T-helper 2 cell treated with Interferon-gamma antibody and Interleukin-4, amounts not matched to agents 5 μg/mL and 100 μg/mL, for 36 hours (primary cell): ENCODE results near the gene DNASE1L2.

ENCODE experiments used
- DNase-seq: peaks from one replicate; pipeline ENCODE4 v3.0.0; 2021; ENCODE audit warnings: low spot score
- H3K27ac Mint-ChIP-seq: one replicate; pipeline ENCODE4 v1.8.0; 2021; ENCODE audit warnings: mild to moderate bottlenecking, mixed read lengths
- H3K27me3 Mint-ChIP-seq: one replicate; pipeline ENCODE4 v1.8.0; 2021; ENCODE audit warnings: low read depth, mixed read lengths
- H3K36me3 Mint-ChIP-seq: one replicate; pipeline ENCODE4 v1.8.0; 2021; ENCODE audit warnings: low read depth, mixed read lengths
- H3K4me1 Mint-ChIP-seq: one replicate; pipeline ENCODE4 v1.8.0; 2021; ENCODE audit warnings: low read depth, mixed read lengths
- H3K4me3 Mint-ChIP-seq: one replicate; pipeline ENCODE4 v1.8.0; 2022; ENCODE audit warnings: mild to moderate bottlenecking, moderate library complexity, mixed read lengths
- H3K9me3 Mint-ChIP-seq: one replicate; pipeline ENCODE4 v1.8.0; 2021; ENCODE audit warnings: mixed read lengths

DNASE1L2 gene

DNA sequence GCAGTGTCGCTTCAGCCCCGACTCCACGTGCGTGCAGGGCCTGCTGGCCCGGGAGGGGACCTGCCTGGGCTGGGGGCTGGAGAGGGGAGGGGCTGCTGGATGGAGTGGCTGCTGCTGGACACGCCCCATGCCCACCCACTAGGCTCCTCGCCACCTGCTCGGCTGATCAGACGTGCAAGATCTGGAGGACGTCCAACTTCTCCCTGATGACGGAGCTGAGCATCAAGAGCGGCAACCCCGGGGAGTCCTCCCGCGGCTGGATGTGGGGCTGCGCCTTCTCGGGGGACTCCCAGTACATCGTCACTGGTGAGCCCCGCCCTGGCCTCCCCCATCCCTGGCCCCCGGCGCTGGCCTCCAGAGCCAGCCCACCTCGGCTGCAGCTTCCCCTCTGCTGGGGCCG, 27.9 kb upstream of the DNASE1L2 start:
- Mint-ChIP-seq H3K36me3 (peaks cover 17% of the 10 kb centered on the region), H3K4me1 (peaks cover 16% of the 10 kb centered on the region), H3K27ac (no peak overlapping the region), H3K4me3 (no peak overlapping the region), H3K9me3 (no peaks in the 10 kb centered on the region), H3K27me3 (no peaks in the 10 kb centered on the region)
- DNase-seq = no peak

DNA sequence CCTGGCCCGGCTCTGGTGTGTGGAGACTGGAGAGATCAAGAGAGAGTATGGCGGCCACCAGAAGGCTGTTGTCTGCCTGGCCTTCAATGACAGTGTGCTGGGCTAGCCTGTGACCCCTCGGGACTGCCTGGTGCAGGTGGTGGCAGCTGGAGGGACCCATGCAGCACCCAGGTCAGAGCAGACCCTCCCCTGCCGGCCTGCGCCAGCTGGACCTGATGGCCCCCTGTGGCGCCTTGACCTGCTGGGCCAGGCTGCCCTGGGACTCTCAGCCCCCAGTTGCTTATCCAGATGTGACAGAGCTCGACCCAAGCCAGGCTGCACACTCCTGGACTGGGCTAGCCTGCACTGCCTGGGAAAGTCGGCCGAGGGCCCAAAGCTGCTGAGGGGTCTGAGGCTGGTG, 27.5 kb upstream of the DNASE1L2 start:
- no peak for DNase-seq
- Mint-ChIP-seq H3K27ac (no peak overlapping the region), H3K9me3 (no peaks in the 10 kb centered on the region), H3K27me3 (no peaks in the 10 kb centered on the region), H3K36me3 (peaks cover 20% of the 10 kb centered on the region), H3K4me1 (peaks cover 19% of the 10 kb centered on the region), H3K4me3 (no peak overlapping the region)

DNA sequence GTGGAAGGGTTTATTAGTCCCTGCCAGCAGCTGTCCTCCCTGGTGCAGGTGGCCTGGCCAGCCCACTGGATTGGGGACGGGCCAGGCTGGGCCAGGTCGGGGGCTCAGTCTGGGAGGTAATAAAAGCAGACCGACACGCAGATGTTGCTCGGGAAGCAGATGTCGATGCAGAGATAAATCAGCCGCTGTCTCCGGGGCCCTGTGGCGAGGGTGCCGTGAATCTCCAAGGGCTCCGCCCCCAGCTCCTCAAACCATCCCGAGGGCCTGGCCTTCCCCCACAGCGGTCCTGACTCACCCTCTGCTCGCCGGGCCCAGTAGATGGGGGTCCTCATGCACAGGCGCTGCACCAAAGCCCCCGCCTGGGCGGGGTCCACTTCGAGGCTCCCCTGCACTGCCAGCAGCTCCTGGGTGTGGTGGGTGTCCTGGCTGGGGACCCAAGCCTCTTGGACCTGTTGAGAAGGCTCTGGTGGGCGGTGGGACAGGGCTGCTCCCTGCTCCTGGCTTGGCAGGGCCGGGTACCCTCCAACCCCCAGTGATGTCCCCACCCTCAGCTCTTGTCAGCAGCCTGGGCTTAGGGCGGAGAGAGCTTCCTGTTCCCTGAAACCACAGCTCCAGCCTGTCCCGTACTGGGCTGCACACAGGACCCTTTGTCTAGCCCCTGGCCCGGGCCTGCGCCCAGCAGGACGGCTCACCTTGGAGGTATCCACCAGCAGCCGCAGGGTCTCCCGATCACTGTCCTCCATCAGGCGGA, 26.8 kb upstream of the DNASE1L2 start:
- Mint-ChIP-seq H3K36me3 (peaks cover 20% of the 10 kb centered on the region), H3K9me3 (no peaks in the 10 kb centered on the region), H3K4me3 (no peak overlapping the region), H3K27ac (no peak overlapping the region), H3K4me1 (peaks cover 18% of the 10 kb centered on the region), H3K27me3 (no peaks in the 10 kb centered on the region)
- DNase-seq = no peak

DNA sequence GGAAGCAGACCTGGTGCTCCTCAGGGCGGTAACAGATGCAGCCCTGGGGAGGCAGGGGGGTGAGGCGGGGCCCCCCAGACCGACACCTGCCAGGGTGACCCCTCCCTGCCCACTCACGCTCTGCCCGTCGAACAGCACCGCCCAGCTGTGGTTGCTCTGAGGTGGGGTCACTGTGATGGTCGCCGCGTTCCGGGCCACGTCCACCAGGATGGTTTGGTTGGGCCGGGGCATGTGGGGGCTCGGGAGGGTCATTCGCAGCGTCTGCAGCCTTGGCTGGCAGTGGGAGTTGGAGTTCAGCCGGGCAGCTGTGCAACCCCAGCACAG, 26.3 kb upstream of the DNASE1L2 start:
- H3K4me3 Mint-ChIP-seq = no peak overlapping the region
- H3K27me3 Mint-ChIP-seq = no peaks in the 10 kb centered on the region
- H3K9me3 Mint-ChIP-seq = no peaks in the 10 kb centered on the region
- H3K36me3 Mint-ChIP-seq = peaks cover 20% of the 10 kb centered on the region
- no peak for DNase-seq
- no peak overlapping the region for H3K27ac Mint-ChIP-seq
- peaks cover 14% of the 10 kb centered on the region for H3K4me1 Mint-ChIP-seq

DNA sequence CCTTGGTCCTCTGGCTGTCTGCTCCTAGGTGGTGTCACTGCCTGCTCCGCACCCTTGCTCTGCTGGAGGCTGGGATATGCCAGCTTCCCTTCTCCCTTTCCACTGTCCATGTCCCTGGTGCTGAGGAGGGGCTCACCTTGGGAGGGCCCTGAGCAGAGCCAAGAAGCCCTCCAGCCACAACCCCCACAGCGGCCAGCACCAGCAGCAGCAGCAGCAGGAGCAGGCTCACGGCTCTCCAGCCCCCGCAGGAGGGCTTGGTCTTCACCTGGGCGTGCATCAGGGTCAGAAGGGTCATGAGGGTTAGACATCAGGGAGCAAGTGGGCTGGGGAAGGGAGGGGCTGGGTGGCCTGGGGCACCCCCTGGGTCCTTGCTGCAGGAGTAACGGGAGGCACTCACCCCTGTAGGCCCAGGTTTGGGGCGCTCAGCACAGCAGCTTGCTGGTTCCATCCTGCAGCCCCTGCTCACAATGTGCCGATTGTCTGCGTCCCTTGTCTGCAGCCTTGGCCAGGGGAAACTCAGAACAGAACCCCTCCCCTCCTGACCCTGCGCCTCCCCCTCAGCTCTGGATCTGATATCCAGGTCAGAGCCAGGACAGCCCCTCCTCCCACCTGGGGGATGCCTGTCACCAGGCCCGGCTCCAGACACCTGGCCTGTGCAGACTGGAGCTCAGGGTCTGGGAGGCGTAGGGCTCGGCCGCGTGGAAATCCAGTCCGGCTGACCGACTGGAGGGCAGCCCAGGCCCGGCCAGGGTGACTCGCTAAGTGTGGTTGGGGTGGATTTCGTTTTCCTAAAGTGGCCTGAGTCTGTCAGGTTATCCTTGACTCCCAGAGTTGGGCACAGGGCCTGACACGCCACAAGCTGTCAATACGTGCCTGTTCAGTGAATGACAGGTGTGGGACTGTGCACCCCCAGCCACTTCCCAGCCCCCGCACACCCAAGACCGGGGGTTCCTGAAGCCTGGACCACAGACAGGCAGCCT, 25.6 kb upstream of the DNASE1L2 start, which contains the start of gene BRICD5:
TSS of gene BRICD5 (minus strand) at position 478 of the 980 bp plus-strand sequence. CDS start at position 448, 30 bp downstream.
- Mint-ChIP-seq H3K9me3 (no peaks in the 10 kb centered on the region), H3K4me3 (no peak within 1 kb of the TSS), H3K4me1 (peaks cover 15% of the 10 kb centered on the region), H3K36me3 (peaks cover 20% of the 10 kb centered on the region), H3K27ac (no peak within 1 kb of the TSS), H3K27me3 (no peaks in the 10 kb centered on the region)
- DNase-seq = no peak

DNA sequence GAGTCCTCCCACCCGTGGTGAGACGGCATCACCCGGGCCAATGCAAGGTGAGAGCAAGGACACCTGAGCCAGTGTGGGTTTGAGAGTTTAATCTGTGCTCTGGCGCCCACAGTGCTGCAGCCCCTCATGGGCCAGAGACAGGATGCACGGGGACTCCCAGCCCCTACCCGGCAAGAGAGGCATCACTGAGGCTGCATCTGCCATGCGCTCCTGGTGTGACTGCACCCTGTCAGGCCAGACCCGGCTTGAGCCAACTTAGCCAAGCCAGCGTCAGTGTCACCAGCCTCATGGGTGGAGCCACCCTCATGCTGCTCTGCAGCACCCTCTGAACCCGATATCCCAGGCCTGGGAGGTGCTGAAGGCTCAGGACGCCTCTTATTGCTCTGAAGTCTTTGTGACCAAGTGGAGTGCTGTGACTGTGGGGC, 24.3 kb upstream of the DNASE1L2 start:
- H3K27me3 Mint-ChIP-seq = no peaks in the 10 kb centered on the region
- peaks cover 12% of the 10 kb centered on the region for H3K4me1 Mint-ChIP-seq
- H3K27ac Mint-ChIP-seq = peak overlapping the region; percentile 21
- no peak for DNase-seq
- H3K36me3 Mint-ChIP-seq = peaks cover 19% of the 10 kb centered on the region
- no peaks in the 10 kb centered on the region for H3K9me3 Mint-ChIP-seq
- H3K4me3 Mint-ChIP-seq = peak overlapping the region; percentile 48

DNA sequence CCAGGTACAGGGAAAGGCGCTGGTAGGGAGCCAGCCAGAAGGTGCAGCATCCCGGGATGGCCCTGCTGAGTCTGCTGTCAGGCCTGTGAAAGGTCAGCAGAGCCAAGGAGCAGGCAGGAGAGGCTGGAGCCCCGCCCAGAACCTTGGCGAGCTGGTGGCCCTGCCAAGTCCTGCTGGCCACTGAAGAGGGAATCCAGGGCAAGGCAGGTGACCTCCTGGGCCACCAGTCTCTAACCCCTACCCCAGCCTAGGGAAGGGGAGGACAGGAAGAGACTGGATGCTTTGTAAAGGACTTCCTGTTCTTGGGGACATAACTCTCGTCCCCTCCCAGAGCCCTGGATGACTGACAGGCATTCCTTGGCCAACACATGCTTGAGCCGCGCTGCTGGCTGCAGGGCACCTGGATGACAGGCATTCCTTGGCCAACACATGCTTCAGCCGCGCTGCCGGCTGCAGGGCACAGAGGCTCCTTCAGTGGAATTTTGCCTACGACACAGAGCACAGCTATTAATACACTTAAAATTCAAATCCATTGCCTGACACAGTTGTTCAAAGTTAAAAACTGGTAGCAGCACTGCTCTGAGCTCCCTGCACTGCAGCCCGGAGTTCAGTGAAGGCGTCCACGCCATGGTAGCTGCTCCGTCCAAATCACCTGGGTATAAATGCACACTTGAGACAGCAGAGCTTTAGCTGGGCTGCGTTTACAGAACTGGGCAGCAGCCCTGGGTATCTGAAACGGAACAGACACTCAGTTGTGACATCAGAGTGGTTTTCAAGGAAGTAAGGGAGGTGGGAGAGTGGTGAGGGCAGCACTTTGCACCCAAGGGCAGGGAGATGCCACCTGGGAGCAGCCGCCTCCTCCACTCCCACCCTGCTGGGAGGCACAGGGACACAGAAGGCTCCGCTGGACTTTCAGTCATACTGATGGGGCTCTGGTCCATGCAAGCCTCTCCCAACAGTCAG, 23.6 kb upstream of the DNASE1L2 start:
- peaks cover 15% of the 10 kb centered on the region for H3K36me3 Mint-ChIP-seq
- no peak for DNase-seq
- H3K4me1 Mint-ChIP-seq = peaks cover 12% of the 10 kb centered on the region
- H3K27ac Mint-ChIP-seq = peak overlapping the region; percentile 65
- peak overlapping the region; percentile 79 for H3K4me3 Mint-ChIP-seq
- H3K27me3 Mint-ChIP-seq = no peaks in the 10 kb centered on the region
- no peaks in the 10 kb centered on the region for H3K9me3 Mint-ChIP-seq

DNA sequence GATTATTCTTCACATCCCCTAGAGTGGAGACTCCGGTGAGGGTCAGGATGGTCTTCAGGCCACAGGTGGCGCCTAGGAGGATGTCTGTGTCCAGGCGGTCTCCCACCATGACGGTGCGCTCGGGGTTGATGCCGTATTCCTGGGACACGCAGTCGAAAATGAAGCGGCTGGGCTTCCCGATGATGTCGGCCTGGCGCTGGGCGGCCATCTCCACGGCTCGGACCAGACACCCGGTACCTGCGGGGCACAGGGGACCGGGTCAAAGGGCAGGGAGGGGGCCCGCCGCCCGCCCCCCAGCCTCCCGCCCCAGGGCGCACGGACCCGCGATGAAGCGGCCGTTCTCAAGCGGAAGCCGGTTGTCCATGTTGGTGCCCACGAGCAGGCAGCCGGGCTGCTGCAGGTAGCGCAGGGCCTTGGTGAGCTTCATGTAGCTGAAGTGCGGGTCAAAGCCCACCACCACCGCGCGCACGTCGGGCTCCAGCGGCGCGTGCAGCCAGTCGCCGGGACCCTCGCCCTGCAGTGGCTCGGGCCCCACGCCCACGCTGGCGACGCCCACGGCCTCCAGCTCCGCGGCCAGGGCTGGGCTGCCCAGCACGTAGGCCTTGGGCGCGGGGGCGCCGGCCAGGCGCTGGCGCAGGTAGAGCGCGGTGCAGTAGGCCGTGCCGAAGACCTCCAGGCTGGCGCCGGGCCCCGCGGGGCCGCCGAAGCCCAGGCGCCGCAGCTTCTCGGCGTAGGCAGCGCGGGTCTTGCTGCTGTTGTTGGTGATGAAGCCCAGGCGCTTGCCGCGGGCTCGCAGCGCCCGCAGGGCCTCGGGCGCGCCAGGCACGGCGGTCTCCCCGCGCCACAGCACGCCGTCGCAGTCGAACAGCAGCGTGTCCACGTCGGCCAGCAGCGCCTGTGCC, 22.2 kb upstream of the DNASE1L2 start:
- Mint-ChIP-seq H3K27ac (peak overlapping the region; percentile 65), H3K27me3 (no peaks in the 10 kb centered on the region), H3K36me3 (peaks cover 11% of the 10 kb centered on the region), H3K4me3 (peak overlapping the region; percentile 79), H3K4me1 (peaks cover 12% of the 10 kb centered on the region), H3K9me3 (no peaks in the 10 kb centered on the region)
- DNase-seq = peak; percentile 42

DNA sequence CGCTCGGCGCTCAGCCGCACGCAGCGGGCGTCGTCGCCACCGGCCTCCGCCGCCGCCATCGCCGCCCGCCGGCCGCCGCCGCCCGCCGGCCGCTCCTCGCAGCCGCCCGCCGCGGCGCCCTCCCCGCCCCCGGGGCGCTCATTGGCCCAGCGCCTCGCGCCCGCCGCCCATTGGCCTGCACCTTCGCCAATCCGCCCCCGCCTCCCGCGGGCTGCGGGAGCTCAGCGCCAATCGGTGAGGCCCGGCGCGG, 21.6 kb upstream of the DNASE1L2 start, which contains the start of gene PGP:
TSS of gene PGP (minus strand) at position 122 of the 250 bp plus-strand sequence. CDS start at position 59, 63 bp downstream.
- H3K36me3 Mint-ChIP-seq = peaks cover 11% of the 10 kb centered on the region
- no peak for DNase-seq
- peaks cover 12% of the 10 kb centered on the region for H3K4me1 Mint-ChIP-seq
- H3K27ac Mint-ChIP-seq = peak within 1 kb of the TSS; percentile 92
- no peaks in the 10 kb centered on the region for H3K27me3 Mint-ChIP-seq
- no peaks in the 10 kb centered on the region for H3K9me3 Mint-ChIP-seq
- peak within 1 kb of the TSS; percentile 88 for H3K4me3 Mint-ChIP-seq

DNA sequence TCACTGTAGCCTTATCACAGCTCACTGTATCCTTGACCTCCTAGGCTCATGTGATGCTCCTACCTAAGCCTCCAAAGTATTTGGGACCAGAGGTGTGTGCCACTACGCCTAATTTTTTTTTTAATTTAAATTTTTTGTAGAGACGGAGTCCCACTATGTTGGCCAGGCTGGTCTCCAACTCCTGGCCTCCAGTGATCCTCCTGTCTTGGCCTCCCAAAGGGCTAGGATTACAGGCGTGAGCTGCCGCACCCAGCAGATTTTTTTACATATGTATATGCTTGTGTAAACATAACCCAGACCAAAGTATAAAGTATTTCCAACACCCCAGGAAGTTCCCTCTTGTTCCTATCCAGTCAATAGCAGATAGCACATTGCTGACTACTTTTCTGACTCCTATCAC, 19.9 kb upstream of the DNASE1L2 start:
- Mint-ChIP-seq H3K9me3 (no peaks in the 10 kb centered on the region), H3K27ac (peak overlapping the region; percentile 65), H3K27me3 (no peaks in the 10 kb centered on the region), H3K36me3 (peaks cover 11% of the 10 kb centered on the region), H3K4me1 (peaks cover 12% of the 10 kb centered on the region), H3K4me3 (peak overlapping the region; percentile 40)
- DNase-seq = no peak

DNA sequence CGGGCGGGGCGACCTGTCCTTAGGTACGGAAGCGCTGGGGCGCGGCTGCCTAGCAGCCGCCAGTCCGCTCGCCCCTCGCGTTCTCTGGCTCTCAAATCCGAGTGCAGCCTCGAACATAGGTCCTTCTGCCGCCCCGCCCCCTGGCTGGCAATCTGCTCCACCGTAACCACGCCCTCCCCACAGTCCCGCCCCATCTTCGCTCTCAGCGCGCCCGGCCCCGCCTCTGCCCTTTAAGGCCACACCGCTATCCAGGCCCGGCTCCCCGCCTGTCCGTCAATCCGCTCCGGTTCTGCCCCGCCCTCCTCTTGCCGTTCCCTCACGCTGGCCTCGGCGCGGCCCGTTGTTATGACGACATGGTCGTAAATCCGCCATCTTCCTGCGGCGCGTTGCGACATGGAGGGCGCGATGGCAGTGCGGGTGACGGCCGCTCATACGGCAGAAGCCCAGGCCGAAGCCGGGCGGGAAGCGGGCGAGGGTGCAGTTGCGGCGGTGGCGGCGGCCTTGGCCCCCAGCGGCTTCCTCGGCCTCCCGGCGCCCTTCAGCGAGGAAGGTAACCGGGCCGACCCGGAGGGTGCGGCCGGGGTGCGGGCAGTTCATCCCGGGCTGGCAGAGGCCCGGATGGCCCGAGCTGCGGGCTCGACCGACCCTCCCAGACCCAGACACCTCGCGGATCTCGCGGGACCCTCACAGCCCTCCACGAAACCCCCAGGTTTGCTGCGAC, 12.9 kb upstream of the DNASE1L2 start, which contains the start of gene E4F1:
TSS of gene E4F1 (plus strand) at position 371 of the 721 bp plus-strand sequence. CDS start at position 394, 23 bp downstream.
- Mint-ChIP-seq H3K9me3 (no peaks in the 10 kb centered on the region), H3K27me3 (no peaks in the 10 kb centered on the region)
- DNase-seq = peak; percentile 99

DNA sequence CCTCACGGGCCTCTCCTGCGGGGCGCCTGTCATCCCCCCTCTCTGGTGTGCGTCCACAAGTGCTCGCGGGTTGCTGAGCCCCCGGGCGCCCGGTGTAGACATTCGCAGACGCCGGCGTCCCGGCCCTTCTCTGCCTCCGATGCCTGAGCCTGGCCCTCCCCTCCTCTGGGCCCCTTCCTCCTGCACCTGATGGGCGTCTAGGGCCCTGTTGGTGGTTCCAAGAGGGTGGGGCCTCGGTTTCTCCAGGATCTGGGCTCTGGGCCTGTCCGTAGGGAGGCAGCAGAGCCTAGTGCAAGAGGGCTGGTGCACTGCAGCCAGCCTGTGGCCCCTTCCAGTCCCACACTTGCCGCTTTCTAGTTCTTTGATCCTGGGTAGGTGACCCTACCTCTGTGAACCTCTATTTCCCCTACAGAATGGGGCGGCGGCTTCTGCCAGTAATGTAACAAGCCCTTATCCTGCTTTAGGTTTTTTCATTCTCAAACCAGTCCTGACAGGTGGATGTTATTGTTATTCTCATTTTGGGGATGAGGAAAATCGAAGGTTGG, 12.2 kb upstream of the DNASE1L2 start:
- Mint-ChIP-seq H3K27ac (peak overlapping the region; percentile 82), H3K36me3 (no peaks in the 10 kb centered on the region), H3K4me3 (peak overlapping the region; percentile 86), H3K9me3 (no peaks in the 10 kb centered on the region), H3K27me3 (no peaks in the 10 kb centered on the region), H3K4me1 (no peaks in the 10 kb centered on the region)
- DNase-seq = no peak

More for the DNA sequence above, 12.9 kb upstream of the DNASE1L2 start, which contains the start of gene E4F1:
- H3K4me3 Mint-ChIP-seq = peak within 1 kb of the TSS; percentile 86
- no peaks in the 10 kb centered on the region for H3K36me3 Mint-ChIP-seq
- peak within 1 kb of the TSS; percentile 82 for H3K27ac Mint-ChIP-seq
- no peaks in the 10 kb centered on the region for H3K4me1 Mint-ChIP-seq
